IMR-90 (cell line): Measurements from ENCODE around the gene ASF1B. TPM values are rescaled to one million over a fixed set of nuclear protein-coding genes. Genes with fewer than 3 reads are reported as not detected.

Experiments used
- ATAC-seq: fragments of 200-7000 bp; cut with Tn5 transposase; 2 replicates; pipeline ENCODE4 v1.9.1; 2020; ENCODE audit warnings: low read depth, mild to moderate bottlenecking, moderate library complexity
- BruUV-seq: library from RNA; stranded (reverse); fragments of 400-500 nt; replicated peaks from 2 replicates; lab custom pipeline; 2021; lab: Mats Ljungman, UMichigan
- CTCF ChIA-PET: fragments of 300-600 bp; formaldehyde crosslinking; extraction: SDS; loops from one replicate; lab custom pipeline; 2021; ENCODE audit warnings: antibody characterized with exemption; lab: Yijun Ruan, JAX
- POLR2A ChIA-PET: fragments of 300-600 bp; sonication (Branson Sonifier 250); formaldehyde crosslinking; loops from one replicate; lab custom pipeline; 2022; ENCODE audit warnings: antibody characterized with exemption; ENCODE audit not compliant: unreplicated experiment; lab: Charles Lee
- DNase-seq: peaks from one replicate; pipeline ENCODE4 v3.0.0; 2013
- H2AFZ ChIP-seq: replicated peaks from 2 replicates; pipeline ENCODE3; 2013; ENCODE audit warnings: low read length, mild to moderate bottlenecking; ENCODE audit not compliant: poor library complexity
- H2AK5ac ChIP-seq: 2 replicates; pipeline ENCODE4 v1.6.1; 2013; ENCODE audit warnings: low read depth, low read length, inconsistent platforms
- H2AK9ac ChIP-seq: replicated peaks from 2 replicates; pipeline ENCODE3; 2013; ENCODE audit warnings: mild to moderate bottlenecking, low read depth, low read length, moderate library complexity; ENCODE audit not compliant: poor library complexity
- H2BK120ac ChIP-seq: 2 replicates; pipeline ENCODE4 v1.6.1; 2013; ENCODE audit warnings: low read depth, low read length, inconsistent platforms
- H2BK15ac ChIP-seq: 3 replicates; pipeline ENCODE4 v1.6.1; 2013; ENCODE audit warnings: low read depth, low read length, inconsistent platforms
- H2BK20ac ChIP-seq: 2 replicates; pipeline ENCODE4 v1.6.1; 2013; ENCODE audit warnings: low read depth, mild to moderate bottlenecking, inconsistent platforms, low read length, moderate library complexity
- H2BK5ac ChIP-seq: 2 replicates; pipeline ENCODE4 v1.6.1; 2013; ENCODE audit warnings: mild to moderate bottlenecking, low read depth, low read length, inconsistent platforms; ENCODE audit not compliant: poor library complexity, severe bottlenecking
- H3K14ac ChIP-seq: replicated peaks from 2 replicates; pipeline ENCODE4 v1.6.1; 2013; ENCODE audit warnings: low read depth, low read length, inconsistent platforms
- H3K18ac ChIP-seq: 2 replicates; pipeline ENCODE4 v1.6.1; 2013; ENCODE audit warnings: low read depth, low read length, control low read depth
- H3K23ac ChIP-seq: 2 replicates; pipeline ENCODE4 v1.6.1; 2013; ENCODE audit warnings: low read depth, low read length, inconsistent platforms
- H3K27ac ChIP-seq: 2 replicates; pipeline ENCODE4 v1.5.1; 2013; ENCODE audit warnings: mild to moderate bottlenecking, control low read depth, low read length; ENCODE audit not compliant: insufficient read depth
- H3K27me3 ChIP-seq: 2 replicates; pipeline ENCODE4 v1.6.1; 2013; ENCODE audit warnings: low read length; ENCODE audit not compliant: control insufficient read depth, insufficient read depth
- H3K36me3 ChIP-seq: 2 replicates; pipeline ENCODE4 v1.6.1; 2013; ENCODE audit warnings: low read length, mixed read lengths; ENCODE audit not compliant: control insufficient read depth, insufficient read depth
- H3K4ac ChIP-seq: 2 replicates; pipeline ENCODE4 v1.6.1; 2013; ENCODE audit warnings: low read depth, low read length, inconsistent platforms
- H3K4me1 ChIP-seq: 2 replicates; pipeline ENCODE4 v1.6.1; 2013; ENCODE audit warnings: low read length, mixed read lengths; ENCODE audit not compliant: control insufficient read depth, insufficient read depth
- H3K4me2 ChIP-seq: 2 replicates; pipeline ENCODE4 v1.6.1; 2013; ENCODE audit warnings: low read depth, mild to moderate bottlenecking, control low read depth, low read length, moderate library complexity
- H3K4me3 ChIP-seq: 2 replicates; pipeline ENCODE4 v1.5.1; 2013; ENCODE audit warnings: low read depth, mild to moderate bottlenecking, control low read depth, low read length, moderate library complexity; ENCODE audit not compliant: insufficient read depth
- H3K56ac ChIP-seq: 2 replicates; pipeline ENCODE4 v1.6.1; 2013; ENCODE audit warnings: low read length, inconsistent platforms; ENCODE audit not compliant: insufficient read depth; ENCODE audit errors: extremely low read depth
- H3K79me1 ChIP-seq, 2 experiments: 2 replicates each; pipeline ENCODE4 v1.6.1; 2013; ENCODE audit warnings: low read length in 2 of 2, inconsistent platforms in 1 of 2, low read depth in 1 of 2
- H3K9ac ChIP-seq: 2 replicates; pipeline ENCODE4 v1.6.1; 2013; ENCODE audit warnings: low read depth, low read length, control low read depth
- H3K9me1 ChIP-seq: 2 replicates; pipeline ENCODE4 v1.6.1; 2013; ENCODE audit warnings: low read length, inconsistent platforms; ENCODE audit not compliant: insufficient read depth
- H3K9me3 ChIP-seq: 2 replicates; pipeline ENCODE4 v1.6.1; 2013; ENCODE audit warnings: low read length; ENCODE audit not compliant: control insufficient read depth, insufficient read depth
- H4K20me1 ChIP-seq: 2 replicates; pipeline ENCODE4 v1.6.1; 2013; ENCODE audit warnings: low read length, inconsistent platforms; ENCODE audit not compliant: insufficient read depth
- H4K5ac ChIP-seq: 2 replicates; pipeline ENCODE4 v1.6.1; 2013; ENCODE audit warnings: mild to moderate bottlenecking, low read depth, low read length, control low read depth
- H4K8ac ChIP-seq, 2 experiments: 2 replicates each; pipeline ENCODE4 v1.6.1; 2013; ENCODE audit warnings: low read depth in 2 of 2, low read length in 2 of 2, control low read depth in 1 of 2, inconsistent platforms in 1 of 2
- H4K91ac ChIP-seq: 2 replicates; pipeline ENCODE4 v1.6.1; 2013; ENCODE audit warnings: low read depth, low read length, inconsistent platforms; ENCODE audit not compliant: insufficient read depth
- MAFK ChIP-seq: IDR thresholded peaks from 2 replicates; pipeline ENCODE4 v1.6.1; 2012; ENCODE audit warnings: low read depth, low read length, improper control_type of control experiment
- RAD21 ChIP-seq: IDR thresholded peaks from 2 replicates; pipeline ENCODE4 v1.6.1; 2012; ENCODE audit warnings: low read length, improper control_type of control experiment
- RCOR1 ChIP-seq: IDR thresholded peaks from 2 replicates; pipeline ENCODE4 v1.6.1; 2012; ENCODE audit warnings: mild to moderate bottlenecking, low read length, improper control_type of control experiment; ENCODE audit not compliant: insufficient replicate concordance
- RFX5 ChIP-seq: IDR thresholded peaks from 2 replicates; pipeline ENCODE4 v1.8.0; 2012; ENCODE audit warnings: low read depth, mild to moderate bottlenecking, low read length, moderate library complexity
- SMC3 ChIP-seq: fragments of 150-350 bp; IDR thresholded peaks from 2 replicates; pipeline ENCODE4 v1.6.1; 2016; ENCODE audit warnings: low read depth, mild to moderate bottlenecking, antibody characterized with exemption, low read length, moderate library complexity
- USF2 ChIP-seq: fragments of 150-350 bp; IDR thresholded peaks from 2 replicates; pipeline ENCODE4 v1.6.1; 2017; ENCODE audit warnings: mild to moderate bottlenecking, antibody characterized with exemption, low read length, low read depth
- WGBS, 2 experiments: methylation state at CpG; one replicate each; pipeline versions ENCODE4 v1.1.5 to v1.1.7; 2013; ENCODE audit warnings: missing lambda C conversion rate in 2 of 2; ENCODE audit not compliant: insufficient read length in 1 of 2; ENCODE audit errors: extremely low coverage in 2 of 2; 5-methylcytosine and 5-hydroxymethylcytosine counted together
- dilution Hi-C: fragments of 300-500 bp; cut with HindIII; formaldehyde crosslinking; loops from one replicate; pipeline ENCODE4 v1.14.3; 2018; ENCODE audit warnings: low sequenced_read_pairs; ENCODE audit not compliant: unreplicated experiment
- in situ Hi-C: fragments of 300-500 bp; cut with MboI; formaldehyde crosslinking; loops from 3 replicates; pipeline ENCODE4 v1.14.3; 2019; ENCODE audit warnings: low sequenced_read_pairs, inconsistent platforms, mixed read lengths
- intact Hi-C: fragments of 100-400 bp; cut with micrococcal nuclease; formaldehyde crosslinking; loops from 2 replicates; pipeline ENCODE4 v1.10.0; 2022
- polyA plus RNA-seq, 3 experiments: library from polyadenylated mRNA; depleted of rRNA; stranded (reverse); fragments of >200 nt; gene quantifications; 2 replicates each; pipeline ENCODE4 v1.2.3, GENCODE V29; 2012; ENCODE audit warnings: low replicate concordance in 1 of 3
- total RNA-seq: library from RNA; depleted of rRNA; stranded (reverse); fragments of >200 nt; gene quantifications from 2 replicates; pipeline ENCODE4 v1.2.3, GENCODE V29; 2012

The ASF1B gene
- total and polyA plus RNA-seq, 2 of the 4 experiments (the other 2 are of a cell fraction): 10.4 to 12.1 TPM

GRCh38 chr19:14119644-14120496, 16.5 kb downstream of the ASF1B start (continued):
- TF ChIP-seq USF2 (no peak), SMC3 (no peak)

GRCh38 chr19:14119146-14119545, 17.2 kb downstream of the ASF1B start:
- H2BK5ac ChIP-seq: peak overlapping the region; percentile 82
- no peaks in the 10 kb centered on the region for H3K9me3 ChIP-seq
- no CpG with 5 or more reads among the region's 3 CpGs for WGBS, 2 experiments
- intact Hi-C loops (no loop called here), in situ Hi-C loops (no loop called here), dilution Hi-C loops (no loop called here)
- ChIA-PET POLR2A (no interaction called here), CTCF (interaction anchor here (1.0 kb wide), 1 partner anchor 18 kb away, joined by 4 read pairs; the partner anchor contains the start of gene ASF1B)
- peaks cover 0 to 43% of the 10 kb centered on the region in 2 experiments for H3K79me1 ChIP-seq
- peaks cover 10% of the 10 kb centered on the region; the same call in 1 of the 2 replicates for H3K9me1 ChIP-seq
- no peak for DNase-seq
- H3K14ac ChIP-seq: peak overlapping the region; percentile 84
- H2BK120ac ChIP-seq: peak overlapping the region; percentile 63; the same call in 1 of the 2 replicates
- BruUV-seq: no TSS peak
- H4K91ac ChIP-seq: peak overlapping the region; percentile 83; the same call in 1 of the 2 replicates
- H3K4ac ChIP-seq: peak overlapping the region; percentile 89
- H3K36me3 ChIP-seq: no peaks in the 10 kb centered on the region
- H3K9ac ChIP-seq: peak overlapping the region; percentile 65
- H2AK9ac ChIP-seq: peak overlapping the region; percentile 68
- peak overlapping the region; percentile 72 for H4K5ac ChIP-seq
- no peak overlapping the region for H2BK20ac ChIP-seq
- peak overlapping the region; percentile 10 for H3K18ac ChIP-seq
- H3K23ac ChIP-seq: peak overlapping the region; percentile 11; the same call in 1 of the 2 replicates
- no peak for TF ChIP-seq USF2
- TF ChIP-seq MAFK: no peak
- no peak for TF ChIP-seq SMC3
- TF ChIP-seq RCOR1: no peak
- no peak for TF ChIP-seq RFX5
- no peak for TF ChIP-seq RAD21
- no peak overlapping the region for H2BK15ac ChIP-seq
- H3K4me3 ChIP-seq: peak overlapping the region; percentile 33; the same call in 1 of the 2 replicates
- peak overlapping the region; percentile 87 for H2AFZ ChIP-seq
- peaks cover 8% of the 10 kb centered on the region for H4K20me1 ChIP-seq
- H2AK5ac ChIP-seq: peak overlapping the region; percentile 90; the same call in 1 of the 2 replicates
- no peak for ATAC-seq
- H3K27ac ChIP-seq: peak overlapping the region; percentile 83
- H3K4me1 ChIP-seq: peaks cover 15% of the 10 kb centered on the region
- no peak overlapping the region for H3K56ac ChIP-seq
- H3K4me2 ChIP-seq: peak overlapping the region; percentile 80
- H3K27me3 ChIP-seq: no peaks in the 10 kb centered on the region
- peak overlapping the region; percentile 80 to 89; a peak in 3 of 4 replicates for H4K8ac ChIP-seq
